BE2C (cell line): Measurements from ENCODE around the gene ZNF492.

Experiments used
- DNase-seq: peaks from one replicate; pipeline ENCODE4 v3.0.0-alpha.2; 2020
- H3K27me3 ChIP-seq: fragments of 250-450 bp; sonication (Bioruptor Pico); 2 replicates; pipeline ENCODE4 v1.5.1; 2020; ENCODE audit warnings: mild to moderate bottlenecking
- H3K36me3 ChIP-seq: fragments of 250-450 bp; sonication (Bioruptor Pico); 2 replicates; pipeline ENCODE4 v1.5.1; 2020; ENCODE audit warnings: mild to moderate bottlenecking
- H3K4me1 ChIP-seq: fragments of 250-450 bp; sonication (Bioruptor Pico); 2 replicates; pipeline ENCODE4 v1.5.1; 2020
- H3K4me3 ChIP-seq: 2 replicates; pipeline ENCODE4 v1.5.1; 2011; ENCODE audit warnings: low read depth, low read length
- H3K9me3 ChIP-seq: fragments of 250-450 bp; sonication (Bioruptor Pico); 2 replicates; pipeline ENCODE4 v1.5.1; 2020
- CTCF ChIP-seq: IDR thresholded peaks from 2 replicates; pipeline ENCODE4 v1.5.1; 2012; ENCODE audit warnings: mild to moderate bottlenecking, low read depth, low read length

ZNF492 gene

GRCh38 chr19:22603518-22604440 lies 30.3 kb upstream of the ZNF492 start:
- H3K4me3 ChIP-seq: no peak overlapping the region
- no peaks in the 10 kb centered on the region for H3K9me3 ChIP-seq
- H3K27me3 ChIP-seq: no peaks in the 10 kb centered on the region
- no peak for TF ChIP-seq CTCF
- no peaks in the 10 kb centered on the region for H3K36me3 ChIP-seq
- no peak for DNase-seq
- no peaks in the 10 kb centered on the region for H3K4me1 ChIP-seq

GRCh38 chr19:22604571-22605274 lies 29.4 kb upstream of the ZNF492 start:
- Histone ChIP-seq H3K4me3 (no peak overlapping the region), H3K36me3 (no peaks in the 10 kb centered on the region), H3K4me1 (no peaks in the 10 kb centered on the region), H3K27me3 (no peaks in the 10 kb centered on the region), H3K9me3 (no peaks in the 10 kb centered on the region; the same call in 1 of the 2 replicates)
- no peak for TF ChIP-seq CTCF
- no peak for DNase-seq

- no peak for DNase-seq
- no peak for TF ChIP-seq CTCF
- no peaks in the 10 kb centered on the region; the same call in 1 of the 2 replicates for H3K9me3 ChIP-seq
- H3K4me1 ChIP-seq: no peaks in the 10 kb centered on the region
- no peaks in the 10 kb centered on the region for H3K27me3 ChIP-seq
- no peaks in the 10 kb centered on the region for H3K36me3 ChIP-seq
- no peak overlapping the region for H3K4me3 ChIP-seq
These were observed 28.6 kb upstream of the ZNF492 start for GRCh38 chr19:22605275-22606211.

GRCh38 chr19:22606212-22606553 lies 27.9 kb upstream of the ZNF492 start:
- no peaks in the 10 kb centered on the region for H3K4me1 ChIP-seq
- no peak for TF ChIP-seq CTCF
- H3K36me3 ChIP-seq: no peaks in the 10 kb centered on the region
- no peak for DNase-seq
- H3K9me3 ChIP-seq: no peaks in the 10 kb centered on the region; the same call in 1 of the 2 replicates
- no peak overlapping the region for H3K4me3 ChIP-seq
- H3K27me3 ChIP-seq: no peaks in the 10 kb centered on the region

GRCh38 chr19:22606954-22607652 lies 27.0 kb upstream of the ZNF492 start:
- Histone ChIP-seq H3K9me3 (no peaks in the 10 kb centered on the region; the same call in 1 of the 2 replicates), H3K27me3 (no peaks in the 10 kb centered on the region), H3K36me3 (no peaks in the 10 kb centered on the region), H3K4me3 (no peak overlapping the region), H3K4me1 (no peaks in the 10 kb centered on the region)
- no peak for DNase-seq
- TF ChIP-seq CTCF: no peak
